Activated naive CD8-positive, alpha-beta T cell treated with anti-CD3 and anti-CD28 coated beads, Interleukin-2, amount 50 U/mL, for 24 hours (primary cell): ENCODE measurements around the gene PLD6.

Experiments used
- ATAC-seq: fragments of 150-1000 bp; cut with Tn5 transposase; one replicate; pipeline ENCODE4 v1.10.0; 2021
- DNase-seq: peaks from one replicate; pipeline ENCODE4 v3.0.0; 2021
- H3K27ac Mint-ChIP-seq: one replicate; pipeline ENCODE4 v1.8.0; 2021; ENCODE audit warnings: mild to moderate bottlenecking, mixed read lengths
- H3K27me3 Mint-ChIP-seq: one replicate; pipeline ENCODE4 v1.8.0; 2021; ENCODE audit warnings: mixed read lengths
- H3K36me3 Mint-ChIP-seq: one replicate; pipeline ENCODE4 v1.8.0; 2021; ENCODE audit warnings: low read depth, mixed read lengths
- H3K4me1 Mint-ChIP-seq: one replicate; pipeline ENCODE4 v1.8.0; 2021; ENCODE audit warnings: mixed read lengths
- H3K4me3 Mint-ChIP-seq: one replicate; pipeline ENCODE4 v1.8.0; 2021; ENCODE audit warnings: mild to moderate bottlenecking, moderate library complexity, mixed read lengths
- H3K9me3 Mint-ChIP-seq: one replicate; pipeline ENCODE4 v1.8.0; 2021; ENCODE audit warnings: mixed read lengths

The PLD6 gene

GRCh38 chr17:17216236-17216635 lies 10.1 kb upstream of the PLD6 start:
- no peaks in the 10 kb centered on the region for H3K27me3 Mint-ChIP-seq
- no peak for DNase-seq
- ATAC-seq, result no peak
- H3K36me3 Mint-ChIP-seq, result peaks cover 10% of the 10 kb centered on the region
- no peak overlapping the region for H3K27ac Mint-ChIP-seq
- H3K4me1 Mint-ChIP-seq, result no peaks in the 10 kb centered on the region
- no peak overlapping the region for H3K4me3 Mint-ChIP-seq
- H3K9me3 Mint-ChIP-seq, result no peaks in the 10 kb centered on the region

DNA sequence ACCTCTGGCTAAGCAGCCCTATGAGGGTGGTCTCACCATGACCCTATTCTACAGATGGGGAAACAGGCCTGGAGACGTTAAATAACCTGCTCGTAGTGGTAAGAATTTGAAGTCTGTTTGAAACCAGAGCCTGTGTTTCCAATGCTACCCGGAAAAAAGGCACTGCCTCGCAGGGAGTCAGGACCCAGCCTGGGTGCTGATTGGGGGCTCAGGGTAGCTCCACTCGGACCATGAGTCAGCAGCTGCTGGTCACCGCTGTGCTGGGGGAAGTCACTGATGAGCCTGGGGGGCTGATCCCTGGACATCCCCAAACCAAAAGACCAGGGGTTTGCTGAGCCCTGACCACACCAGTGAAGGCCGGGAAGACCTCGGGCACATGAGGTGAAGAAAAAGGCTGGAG lies 9.4 kb upstream of the PLD6 start:
- H3K36me3 Mint-ChIP-seq, result peaks cover 10% of the 10 kb centered on the region
- no peak overlapping the region for H3K27ac Mint-ChIP-seq
- no peaks in the 10 kb centered on the region for H3K9me3 Mint-ChIP-seq
- no peak for DNase-seq
- no peaks in the 10 kb centered on the region for H3K27me3 Mint-ChIP-seq
- H3K4me3 Mint-ChIP-seq, result no peak overlapping the region
- no peaks in the 10 kb centered on the region for H3K4me1 Mint-ChIP-seq
- ATAC-seq, result no peak

DNA sequence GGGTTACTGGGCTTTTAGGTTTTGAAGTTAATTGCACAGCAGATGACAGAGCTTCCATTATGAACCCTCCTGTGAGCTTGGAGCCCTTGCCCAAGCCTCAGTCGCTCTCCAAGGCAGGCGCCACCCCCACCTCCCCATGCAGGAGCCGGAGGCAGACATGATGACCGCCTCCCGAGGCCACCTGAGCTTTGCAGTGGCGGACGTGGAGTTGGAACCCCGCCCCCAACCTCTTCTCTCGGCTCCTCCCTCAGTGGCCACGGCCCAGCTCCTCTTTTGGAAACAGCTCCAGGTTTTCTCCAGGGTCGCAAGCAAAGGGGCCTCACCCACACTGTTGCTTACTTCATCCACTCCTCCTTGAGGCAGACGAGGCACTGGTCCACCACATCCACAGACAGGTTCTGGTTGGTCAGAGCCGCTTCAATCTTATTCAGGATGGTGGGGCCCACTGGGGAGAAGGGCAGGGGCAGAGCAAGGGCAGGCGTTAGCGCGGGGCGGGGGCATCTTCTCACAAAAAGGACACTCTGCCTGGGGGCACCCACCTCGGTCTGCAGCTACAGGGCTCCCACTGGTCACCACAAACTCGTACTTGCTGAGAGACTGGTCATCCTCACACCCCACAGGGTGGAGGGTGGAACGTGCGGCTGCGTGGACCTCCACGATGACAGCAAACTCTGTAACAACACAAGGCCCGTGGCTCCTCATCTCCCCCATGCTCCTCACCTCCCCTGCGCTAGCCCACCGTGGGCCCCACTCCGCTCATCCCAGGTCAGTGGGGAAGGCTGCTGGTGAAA lies 8.7 kb upstream of the PLD6 start:
- Mint-ChIP-seq H3K36me3 (peaks cover 8% of the 10 kb centered on the region), H3K9me3 (no peaks in the 10 kb centered on the region), H3K27me3 (no peaks in the 10 kb centered on the region), H3K4me1 (no peaks in the 10 kb centered on the region), H3K4me3 (no peak overlapping the region), H3K27ac (peak overlapping the region; percentile 8)
- DNase-seq, result no peak
- no peak for ATAC-seq

GRCh38 chr17:17213775-17214174 lies 7.6 kb upstream of the PLD6 start:
- H3K27me3 Mint-ChIP-seq, result no peaks in the 10 kb centered on the region
- no peaks in the 10 kb centered on the region for H3K4me1 Mint-ChIP-seq

GRCh38 chr17:17207998-17208397 lies 1.9 kb upstream of the PLD6 start:
- Mint-ChIP-seq H3K36me3 (peaks cover 12% of the 10 kb centered on the region), H3K4me3 (no peak overlapping the region), H3K4me1 (peaks cover 21% of the 10 kb centered on the region), H3K27ac (no peak overlapping the region), H3K27me3 (no peaks in the 10 kb centered on the region), H3K9me3 (no peaks in the 10 kb centered on the region)
- ATAC-seq, result no peak
- DNase-seq, result no peak

More at GRCh38 chr17:17213775-17214174, 7.6 kb upstream of the PLD6 start:
- no peak overlapping the region for H3K27ac Mint-ChIP-seq
- DNase-seq (no peak), ATAC-seq (no peak)
- no peak overlapping the region for H3K4me3 Mint-ChIP-seq
- H3K9me3 Mint-ChIP-seq, result no peaks in the 10 kb centered on the region
- peaks cover 8% of the 10 kb centered on the region for H3K36me3 Mint-ChIP-seq

GRCh38 chr17:17206913-17207335 lies 791 bp upstream of the PLD6 start:
- no peak for DNase-seq
- no peaks in the 10 kb centered on the region for H3K9me3 Mint-ChIP-seq
- H3K4me1 Mint-ChIP-seq, result peaks cover 21% of the 10 kb centered on the region
- no peak overlapping the region for H3K27ac Mint-ChIP-seq
- H3K27me3 Mint-ChIP-seq, result no peaks in the 10 kb centered on the region
- peaks cover 18% of the 10 kb centered on the region for H3K36me3 Mint-ChIP-seq
- peak; percentile 5 for ATAC-seq
- peak overlapping the region; percentile 42 for H3K4me3 Mint-ChIP-seq

- peaks cover 21% of the 10 kb centered on the region for H3K4me1 Mint-ChIP-seq
- peak overlapping the region; percentile 87 for H3K4me3 Mint-ChIP-seq
- ATAC-seq, result peak; percentile 67
- peak overlapping the region; percentile 96 for H3K27ac Mint-ChIP-seq
- H3K27me3 Mint-ChIP-seq, result no peaks in the 10 kb centered on the region
- peak; percentile 75 for DNase-seq
- peaks cover 26% of the 10 kb centered on the region for H3K36me3 Mint-ChIP-seq
- H3K9me3 Mint-ChIP-seq, result no peaks in the 10 kb centered on the region
These were observed 587 bp downstream of the PLD6 start for GRCh38 chr17:17205368-17206123.

DNA sequence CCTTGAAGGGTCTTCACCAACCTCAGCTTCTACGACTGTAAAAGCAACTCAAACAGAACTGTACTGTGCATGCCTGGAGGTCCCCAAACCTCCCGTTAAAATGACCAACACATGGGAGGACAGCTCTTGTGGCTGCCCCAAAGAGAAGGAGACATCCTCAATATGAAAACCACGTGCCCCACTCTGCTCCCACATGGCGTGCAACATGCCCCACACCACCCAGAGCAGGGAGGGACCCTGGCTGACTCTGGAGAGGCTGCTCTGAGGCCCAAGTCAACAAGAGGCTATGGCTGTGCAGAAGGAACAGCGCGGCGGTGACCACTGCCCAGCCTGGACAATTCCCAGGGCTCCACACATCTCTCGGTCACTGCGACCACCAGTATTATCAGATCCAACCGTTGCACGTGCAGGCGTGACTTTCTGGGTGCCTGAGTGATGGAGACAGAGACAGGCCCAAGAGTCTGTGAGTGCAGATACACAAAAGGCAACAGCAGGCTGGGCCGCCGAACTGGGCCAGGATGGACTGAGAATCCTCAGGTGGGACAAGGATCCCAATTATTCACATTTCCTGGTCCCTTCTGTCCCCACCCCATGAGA lies 1.4 kb downstream of the PLD6 start:
- ATAC-seq, result no peak
- H3K36me3 Mint-ChIP-seq, result peaks cover 26% of the 10 kb centered on the region
- peak overlapping the region; percentile 87 for H3K4me3 Mint-ChIP-seq
- peak overlapping the region; percentile 96 for H3K27ac Mint-ChIP-seq
- peaks cover 21% of the 10 kb centered on the region for H3K4me1 Mint-ChIP-seq
- H3K27me3 Mint-ChIP-seq, result no peaks in the 10 kb centered on the region
- H3K9me3 Mint-ChIP-seq, result no peaks in the 10 kb centered on the region
- DNase-seq, result no peak

- H3K4me3 Mint-ChIP-seq, result peak overlapping the region; percentile 87
- H3K9me3 Mint-ChIP-seq, result no peaks in the 10 kb centered on the region
- H3K27me3 Mint-ChIP-seq, result no peaks in the 10 kb centered on the region
- DNase-seq (no peak), ATAC-seq (no peak)
- H3K27ac Mint-ChIP-seq, result peak overlapping the region; percentile 96
- H3K36me3 Mint-ChIP-seq, result peaks cover 26% of the 10 kb centered on the region
- peaks cover 21% of the 10 kb centered on the region for H3K4me1 Mint-ChIP-seq
These were observed 2.0 kb downstream of the PLD6 start for GRCh38 chr17:17204041-17204591.

GRCh38 chr17:17203173-17203730 lies 2.9 kb downstream of the PLD6 start:
- H3K4me3 Mint-ChIP-seq, result peak overlapping the region; percentile 87
- H3K9me3 Mint-ChIP-seq, result no peaks in the 10 kb centered on the region
- no peak for ATAC-seq
- no peak for DNase-seq
- H3K27me3 Mint-ChIP-seq, result no peaks in the 10 kb centered on the region
- H3K4me1 Mint-ChIP-seq, result peaks cover 21% of the 10 kb centered on the region
- H3K27ac Mint-ChIP-seq, result peak overlapping the region; percentile 96
- H3K36me3 Mint-ChIP-seq, result peaks cover 26% of the 10 kb centered on the region

- no peak overlapping the region for H3K4me3 Mint-ChIP-seq
- ATAC-seq (no peak), DNase-seq (no peak)
- no peaks in the 10 kb centered on the region for H3K9me3 Mint-ChIP-seq
- H3K4me1 Mint-ChIP-seq, result peaks cover 28% of the 10 kb centered on the region
- no peaks in the 10 kb centered on the region for H3K27me3 Mint-ChIP-seq
- H3K27ac Mint-ChIP-seq, result no peak overlapping the region
- peaks cover 26% of the 10 kb centered on the region for H3K36me3 Mint-ChIP-seq
These were observed 4.2 kb downstream of the PLD6 start for GRCh38 chr17:17201907-17202306.

GRCh38 chr17:17201271-17201670 lies 4.9 kb downstream of the PLD6 start:
- Mint-ChIP-seq H3K4me1 (peaks cover 31% of the 10 kb centered on the region), H3K4me3 (no peak overlapping the region), H3K36me3 (peaks cover 26% of the 10 kb centered on the region), H3K27me3 (no peaks in the 10 kb centered on the region), H3K9me3 (no peaks in the 10 kb centered on the region), H3K27ac (no peak overlapping the region)
- DNase-seq (no peak), ATAC-seq (no peak)

DNA sequence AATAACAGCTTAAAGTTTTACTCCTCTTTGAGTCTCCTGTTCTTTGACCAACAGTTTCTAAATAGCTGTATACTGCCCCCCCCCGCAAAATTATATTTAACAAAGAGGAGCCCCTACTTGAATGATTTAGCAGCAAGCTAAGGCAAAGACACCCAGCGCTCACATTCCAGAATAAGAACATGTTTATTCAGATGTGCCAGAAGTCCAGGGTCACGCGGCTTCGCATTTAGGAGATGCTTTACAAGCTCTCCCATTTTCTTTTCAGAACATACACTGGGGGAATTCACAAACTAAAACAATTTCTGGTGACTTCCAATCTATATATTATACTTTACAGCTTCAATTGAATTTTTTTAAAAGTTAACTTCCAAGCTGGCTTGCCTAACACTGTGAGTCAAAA lies 5.3 kb downstream of the PLD6 start:
- Mint-ChIP-seq H3K27me3 (no peaks in the 10 kb centered on the region), H3K9me3 (no peaks in the 10 kb centered on the region), H3K4me1 (peaks cover 31% of the 10 kb centered on the region), H3K27ac (no peak overlapping the region), H3K4me3 (no peak overlapping the region), H3K36me3 (peaks cover 26% of the 10 kb centered on the region)
- ATAC-seq, result no peak
- no peak for DNase-seq

DNA sequence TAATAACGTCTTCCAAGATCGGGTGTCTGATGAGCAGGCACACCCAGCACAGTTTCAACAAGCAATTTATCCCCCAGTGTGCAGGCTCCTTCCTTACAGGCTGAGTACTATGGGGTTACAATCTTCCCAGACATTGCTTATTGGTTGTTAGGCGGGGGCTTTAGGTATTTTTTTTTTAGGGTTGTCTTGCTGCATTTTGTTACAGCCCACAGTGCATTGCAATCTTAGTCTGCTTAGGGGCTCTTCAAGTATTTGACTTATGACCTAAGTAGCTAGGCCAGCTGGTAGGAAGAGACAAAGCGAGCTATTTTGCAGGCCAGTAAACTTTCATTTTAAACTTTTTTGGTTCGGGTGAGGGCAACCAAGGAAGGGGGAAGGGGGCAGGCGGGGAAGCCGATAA lies 5.8 kb downstream of the PLD6 start:
- no peak overlapping the region for H3K4me3 Mint-ChIP-seq
- no peaks in the 10 kb centered on the region for H3K27me3 Mint-ChIP-seq
- H3K4me1 Mint-ChIP-seq, result peaks cover 27% of the 10 kb centered on the region
- no peak for DNase-seq
- H3K27ac Mint-ChIP-seq, result no peak overlapping the region
- ATAC-seq, result no peak
- no peaks in the 10 kb centered on the region for H3K9me3 Mint-ChIP-seq
- peaks cover 26% of the 10 kb centered on the region for H3K36me3 Mint-ChIP-seq
